Measurements from ENCODE around the gene MED12L.

The MED12L gene

GRCh38 chr3:151403246-151403645 lies 317.8 kb downstream of the MED12L start:
- intact Hi-C loops (cut with DNase I): no loop called here
- DNase-seq: no peak

- intact Hi-C loops (cut with DNase I): no loop called here
- no peak for DNase-seq
Measured at GRCh38 chr3:151404316-151404715, 318.9 kb downstream of the MED12L start.

- no peak for DNase-seq
- intact Hi-C loops (cut with DNase I): no loop called here
Measured at GRCh38 chr3:151407928-151408327, 322.5 kb downstream of the MED12L start.

DNA sequence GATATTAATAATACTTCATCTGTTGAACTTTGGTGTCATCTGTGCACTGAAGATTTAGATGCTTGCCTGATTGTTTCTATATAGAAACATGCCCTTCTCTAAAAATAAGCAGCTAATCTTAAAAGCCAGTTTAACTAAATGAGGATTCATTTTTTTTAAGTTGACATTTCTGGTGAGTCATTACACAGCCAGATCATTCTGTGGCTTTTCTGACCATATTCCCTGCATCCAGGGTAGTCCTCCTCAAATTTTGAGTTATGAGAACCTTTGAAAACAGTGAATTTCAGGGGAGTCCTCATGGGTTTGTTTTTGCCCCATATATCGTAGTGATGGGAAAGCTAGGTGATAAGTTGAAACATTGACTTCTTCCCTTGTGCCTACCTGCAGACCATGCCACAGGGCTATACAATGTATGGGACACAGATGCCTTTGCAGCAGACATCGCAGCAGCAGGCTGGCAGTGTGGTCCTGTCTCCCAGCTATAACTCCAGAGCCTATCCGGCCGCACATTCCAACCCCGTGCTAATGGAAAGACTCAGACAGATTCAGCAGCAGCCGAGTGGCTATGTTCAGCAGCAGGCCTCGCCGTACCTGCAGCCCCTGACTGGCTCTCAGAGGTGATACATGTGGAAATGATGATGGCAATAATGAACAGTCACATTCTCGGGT lies 325.6 kb downstream of the MED12L start:
- intact Hi-C loops (cut with DNase I): no loop called here
- DNase-seq: no peak

DNA sequence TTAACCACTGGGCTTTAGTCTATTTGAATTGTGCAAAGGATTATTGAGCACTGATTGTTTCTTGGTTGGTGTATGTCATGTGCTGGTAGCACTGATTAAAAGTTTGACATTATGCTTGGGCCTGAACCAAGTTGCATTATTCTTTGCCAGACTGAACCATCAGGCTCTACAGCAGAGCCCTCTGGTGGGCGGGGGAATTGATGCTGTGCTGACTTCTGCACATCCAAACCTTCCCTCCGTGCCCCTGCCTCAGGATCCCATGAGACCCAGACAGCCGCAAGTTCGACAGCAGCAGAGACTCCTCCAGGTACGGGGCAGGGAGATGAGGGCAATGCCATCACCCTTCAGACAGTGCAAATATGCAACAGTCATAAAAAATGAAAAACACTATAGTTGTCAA lies 327.5 kb downstream of the MED12L start:
- DNase-seq: no peak
- intact Hi-C loops (cut with DNase I): no loop called here

GRCh38 chr3:151415289-151415688 lies 329.8 kb downstream of the MED12L start:
- DNase-seq: no peak
- intact Hi-C loops (cut with DNase I): no loop called here

DNA sequence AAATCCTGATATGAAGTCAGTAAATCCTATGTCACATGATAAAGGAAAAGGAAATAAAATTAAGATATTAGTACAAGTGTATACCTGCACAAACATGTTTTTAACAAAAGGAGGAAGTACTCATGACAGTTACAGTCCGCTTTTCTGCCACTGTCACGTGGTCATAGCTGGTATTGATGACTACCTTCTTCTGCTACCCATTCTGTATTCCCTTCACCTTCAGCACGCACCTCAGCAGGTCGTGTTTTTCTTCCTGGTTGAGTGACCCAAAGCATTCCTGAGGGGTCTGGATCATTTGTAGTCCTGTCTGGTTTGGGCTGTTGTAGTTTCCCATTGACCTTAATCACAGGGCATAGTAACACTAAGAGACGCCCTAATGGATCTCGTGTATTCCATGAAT lies 334.3 kb downstream of the MED12L start:
- intact Hi-C loops (cut with DNase I): no loop called here
- DNase-seq: no peak

DNA sequence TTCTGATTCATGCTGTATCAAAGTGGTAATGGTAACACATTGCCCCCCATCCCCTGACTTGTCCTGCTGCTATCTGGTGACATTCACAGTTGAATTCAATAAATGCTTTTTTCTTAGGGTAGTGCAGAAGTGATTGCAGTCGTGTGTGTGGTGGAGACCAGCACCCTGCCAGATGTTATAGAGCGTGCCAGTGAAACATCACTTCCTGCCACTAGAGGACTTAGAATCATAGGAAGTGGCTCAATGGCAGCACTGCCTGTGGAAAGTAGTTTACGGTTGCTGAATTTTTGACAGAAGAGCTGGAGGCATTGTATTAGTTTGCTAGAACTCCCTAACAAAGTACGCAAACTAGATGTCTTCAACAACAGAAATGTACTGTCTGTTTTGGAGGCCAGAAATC lies 336.5 kb downstream of the MED12L start:
- intact Hi-C loops (cut with DNase I): no loop called here
- no peak for DNase-seq

GRCh38 chr3:151423091-151423490 lies 337.6 kb downstream of the MED12L start:
- no peak for DNase-seq
- intact Hi-C loops (cut with DNase I): no loop called here

- intact Hi-C loops (cut with DNase I): no loop called here
- no peak for DNase-seq
Measured at GRCh38 chr3:151425627-151426340, 340.3 kb downstream of the MED12L start.

DNA sequence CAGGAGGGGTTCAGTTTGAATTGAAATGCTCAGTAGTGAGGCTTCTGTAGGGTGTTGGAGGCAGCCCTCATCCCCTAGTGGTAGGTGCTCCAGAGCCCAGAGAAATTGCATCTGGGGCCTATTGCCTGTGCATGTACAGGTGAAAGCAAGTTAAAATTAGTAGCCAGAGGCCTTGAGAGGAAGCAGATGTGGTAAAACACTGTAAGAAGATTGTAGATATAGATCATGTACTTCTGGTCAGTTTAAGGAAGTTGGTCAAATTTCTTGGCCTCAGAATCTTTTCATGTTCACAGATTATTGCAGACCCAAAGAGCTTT lies 340.8 kb downstream of the MED12L start:
- no peak for DNase-seq
- intact Hi-C loops (cut with DNase I): no loop called here

DNA sequence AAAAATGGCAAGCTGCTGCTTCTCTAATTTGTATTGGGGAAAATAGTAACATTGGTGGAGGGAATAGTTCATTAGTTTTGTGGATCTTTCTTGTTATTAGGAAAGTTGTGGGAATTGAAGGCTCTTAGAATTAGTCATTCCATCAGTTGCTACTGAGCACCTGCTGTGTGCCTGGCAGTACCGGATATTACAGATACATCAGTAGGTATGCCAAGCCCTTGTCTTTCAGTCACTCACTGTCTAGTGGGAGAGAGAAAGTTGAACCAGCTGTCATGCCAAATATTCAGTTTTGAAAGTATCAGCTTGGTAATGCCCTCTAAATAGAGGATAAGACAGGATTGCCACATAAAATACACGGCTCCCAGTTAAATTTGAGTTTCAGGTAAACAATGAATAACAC lies 342.9 kb downstream of the MED12L start:
- intact Hi-C loops (cut with DNase I): no loop called here
- DNase-seq: no peak

DNA sequence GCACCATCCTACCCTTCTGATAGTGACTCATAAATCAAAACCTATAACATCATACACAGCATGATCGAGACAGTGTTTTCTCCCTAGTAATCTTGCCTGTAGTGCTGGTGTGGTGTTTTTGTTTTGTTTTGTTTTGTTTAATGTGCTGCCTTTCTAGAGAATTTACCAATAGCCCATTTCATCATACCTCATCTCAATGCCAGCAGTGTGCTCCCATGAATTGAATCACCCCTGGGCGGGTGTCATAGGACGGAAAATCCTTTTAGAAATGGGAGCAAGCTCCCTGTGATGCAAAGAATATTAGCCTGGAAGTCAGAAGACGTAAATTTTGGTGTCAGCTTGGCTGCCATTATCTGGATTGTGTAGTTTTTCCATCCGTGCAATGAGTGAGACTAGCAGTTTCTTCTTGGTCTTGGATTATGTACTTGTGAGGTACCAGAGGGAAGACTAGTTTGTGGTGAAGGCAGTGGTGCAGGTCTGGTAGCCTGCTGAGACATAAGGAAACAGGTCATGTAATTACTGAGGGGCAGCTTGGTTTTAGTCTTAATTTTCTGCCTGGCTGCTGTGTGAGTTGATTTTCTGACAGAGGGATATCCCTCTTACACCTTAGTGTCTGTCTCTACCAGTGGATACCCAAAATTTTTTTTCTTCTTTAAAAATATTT lies 345.5 kb downstream of the MED12L start:
- DNase-seq: no peak
- intact Hi-C loops (cut with DNase I): no loop called here

- intact Hi-C loops (cut with DNase I): no loop called here
- no peak for DNase-seq
Measured at GRCh38 chr3:151431940-151432339, 346.5 kb downstream of the MED12L start.

DNA sequence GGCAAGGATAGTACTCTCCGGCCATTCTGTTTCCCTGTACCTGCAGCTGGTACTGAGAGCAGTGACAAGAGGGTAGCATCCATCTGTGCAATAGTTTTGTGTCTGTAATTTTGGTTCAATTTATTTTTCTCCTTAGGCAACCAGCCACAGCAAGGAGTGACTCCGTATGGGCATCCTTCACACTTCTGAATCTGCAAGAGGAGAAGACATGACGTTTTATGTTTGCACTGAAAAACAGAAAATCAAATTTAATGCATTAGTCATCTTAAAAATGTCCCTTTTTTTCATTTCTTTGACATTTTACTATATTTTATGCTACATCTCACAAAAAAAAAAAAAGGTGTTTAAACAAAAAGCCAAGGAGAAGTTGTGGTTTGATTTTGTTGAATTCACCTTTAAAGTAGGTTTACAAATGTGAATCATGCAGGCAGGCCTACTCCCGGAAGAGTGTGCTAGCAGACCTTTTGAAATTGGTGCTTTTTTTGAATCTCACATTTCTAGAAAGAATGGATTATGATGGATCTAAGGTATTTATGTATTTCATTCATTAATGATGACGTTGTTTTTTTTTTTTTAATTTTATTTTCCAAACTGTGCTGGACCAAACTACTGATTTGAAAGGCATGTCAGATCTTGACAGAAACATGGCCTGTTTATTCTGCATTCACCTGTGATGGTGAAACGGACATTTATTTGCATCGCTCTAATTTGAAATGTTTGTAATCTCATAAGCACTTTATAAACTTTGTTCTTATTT lies 347.3 kb downstream of the MED12L start:
- intact Hi-C loops (cut with DNase I): no loop called here
- DNase-seq: no peak

DNA sequence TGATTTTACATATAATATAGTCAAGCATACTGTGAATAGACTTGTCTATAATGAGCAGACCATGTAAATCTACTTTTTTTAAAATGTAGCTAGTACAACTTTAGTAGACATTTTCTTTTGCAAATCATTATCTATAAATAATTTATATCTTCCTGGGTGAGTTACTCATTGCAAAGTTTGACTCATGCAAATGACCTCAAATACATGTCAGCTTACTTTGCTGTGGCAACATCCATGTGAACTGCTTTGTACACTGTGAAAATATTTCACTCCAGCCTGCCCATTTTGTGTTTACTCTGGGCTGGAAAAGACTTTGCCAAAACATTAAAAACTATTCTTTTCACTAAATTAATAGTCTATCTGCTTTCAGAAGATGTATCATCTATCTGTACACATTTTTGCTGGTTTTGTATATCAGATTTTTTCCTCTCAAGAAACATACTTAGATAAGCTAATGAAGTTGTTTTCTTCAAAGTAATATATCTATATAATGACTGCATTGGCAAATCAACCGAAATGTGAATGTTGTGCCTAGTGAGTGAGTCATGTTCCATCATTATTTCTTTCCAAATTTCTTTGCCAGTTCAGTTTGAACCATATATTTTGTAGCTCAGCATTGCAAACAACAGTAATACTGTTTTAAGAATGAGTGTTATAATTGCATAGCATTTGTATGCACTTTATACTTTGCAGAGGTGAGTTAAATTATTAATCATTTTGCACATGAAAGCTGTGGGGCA lies 348.9 kb downstream of the MED12L start:
- intact Hi-C loops (cut with DNase I): no loop called here
- no peak for DNase-seq

DNA sequence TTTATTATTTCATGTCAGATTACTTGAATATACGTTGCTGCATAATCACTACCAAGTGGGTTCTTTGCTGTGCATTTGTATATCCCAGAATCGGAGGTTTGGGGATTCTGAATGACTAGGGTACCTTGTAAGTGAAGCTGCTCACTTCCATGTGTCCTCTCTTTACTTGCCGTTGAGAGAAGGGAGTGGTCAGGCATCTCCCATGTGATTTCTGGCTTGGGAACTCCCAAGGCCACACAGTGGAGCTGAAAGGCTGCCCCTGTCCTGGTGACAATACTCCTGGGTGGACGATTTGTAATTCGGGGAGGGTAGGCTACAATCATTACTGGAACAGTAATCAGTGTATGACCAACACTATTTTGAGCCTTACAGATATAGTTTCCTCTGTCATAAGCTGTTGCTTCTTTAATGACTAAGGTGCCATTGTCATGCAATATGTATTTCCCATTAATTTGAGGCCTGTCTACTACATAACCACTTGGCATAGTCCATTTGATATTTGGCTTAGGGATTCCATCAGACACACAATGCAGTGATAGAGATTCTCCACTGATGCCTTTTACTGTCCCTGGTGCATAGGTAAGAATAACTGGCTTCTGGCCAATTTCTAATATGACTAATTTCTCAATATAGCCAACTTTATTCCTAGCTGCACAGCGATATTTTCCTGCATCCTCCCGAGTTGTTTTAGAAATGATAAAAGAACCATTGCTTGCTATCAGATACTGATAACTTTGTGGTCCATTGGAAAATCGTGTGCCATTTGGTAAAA lies 351.4 kb downstream of the MED12L start:
- intact Hi-C loops (cut with DNase I): loop anchor here (5.0 kb wide), 1 partner anchor 405 kb away; no protein-coding TSS in a partner anchor
- DNase-seq: no peak

GRCh38 chr3:151437906-151438305 lies 352.4 kb downstream of the MED12L start:
- intact Hi-C loops (cut with DNase I): loop anchor here (5.0 kb wide), 1 partner anchor 404 kb away; no protein-coding TSS in a partner anchor
- DNase-seq: no peak
